Lung (tissue), 12 donors: ENCODE measurements around the gene NHLH1. TPM values are rescaled to one million over a fixed set of nuclear protein-coding genes. Genes with fewer than 3 reads are reported as not detected.

Experiments
- ATAC-seq: fragments of 200-7000 bp; cut with Tn5 transposase; one replicate; pipeline ENCODE4 v1.9.1; 2020; ENCODE audit warnings: moderate number of reproducible peaks; ENCODE audit not compliant: insufficient read depth, low FRiP score
- DNase-seq, 3 donors: peaks; one replicate each; pipeline ENCODE4 v3.0.0-alpha.2; 2013 to 2017
- H3K27ac ChIP-seq, 2 donors: one replicate each; pipeline ENCODE4 v1.5.1; 2013; ENCODE audit warnings: mild to moderate bottlenecking in 2 of 2, moderate library complexity in 2 of 2, control low read depth in 1 of 2, inconsistent platforms in 1 of 2, low read depth in 1 of 2, low read length in 1 of 2
- H3K27me3 ChIP-seq, 3 donors: one replicate each; pipeline ENCODE4 v1.5.1; 2013; ENCODE audit warnings: low read length in 2 of 3; ENCODE audit not compliant: control insufficient read depth in 3 of 3, insufficient read depth in 3 of 3
- H3K36me3 ChIP-seq, 4 donors: one replicate each; pipeline ENCODE4 v1.5.1; 2013; ENCODE audit warnings: low read length in 4 of 4, mild to moderate bottlenecking in 1 of 4, moderate library complexity in 1 of 4; ENCODE audit not compliant: control insufficient read depth in 4 of 4, insufficient read depth in 4 of 4
- H3K4me1 ChIP-seq, 5 donors: one replicate each; pipeline ENCODE4 v1.5.1; 2013; ENCODE audit warnings: low read length in 5 of 5, mild to moderate bottlenecking in 2 of 5, moderate library complexity in 1 of 5; ENCODE audit not compliant: control insufficient read depth in 5 of 5, insufficient read depth in 5 of 5
- H3K4me3 ChIP-seq: one replicate; pipeline ENCODE4 v1.5.1; 2013; ENCODE audit warnings: mild to moderate bottlenecking, control low read depth, moderate library complexity
- H3K9ac ChIP-seq, 2 donors: one replicate each; pipeline ENCODE4 v1.5.1; 2013; ENCODE audit warnings: low read length in 2 of 2, control low read depth in 1 of 2; ENCODE audit not compliant: insufficient read depth in 1 of 2
- H3K9me3 ChIP-seq, 4 donors: one replicate each; pipeline ENCODE4 v1.5.1; 2013; ENCODE audit warnings: low read length in 3 of 4, mild to moderate bottlenecking in 1 of 4, moderate library complexity in 1 of 4; ENCODE audit not compliant: control insufficient read depth in 4 of 4, insufficient read depth in 3 of 4
- WGBS, 2 donors: extraction: QIAGEN DNeasy Blood & Tissue Kit; methylation state at CpG; one replicate each; pipeline ENCODE4 v1.1.7; 2013; 5-methylcytosine and 5-hydroxymethylcytosine counted together
- polyA plus RNA-seq, 2 donors: library from polyadenylated mRNA; stranded (reverse); fragments of 200-250 nt; gene quantifications; one replicate each; pipeline ENCODE4 v1.2.1, GENCODE V29; 2013
- total RNA-seq, 2 donors: library from RNA; depleted of rRNA in 1 of 2; stranded (reverse); fragments of >200 nt in 1 of 2; gene quantifications; one replicate each; pipeline ENCODE4 v1.2.1, GENCODE V29; 2014 to 2021
- TF ChIP-seq, protein P1 (sequence below): IDR thresholded peaks from 2 replicates; pipeline ENCODE4 v1.5.1; 2012; ENCODE audit warnings: mild to moderate bottlenecking; ENCODE audit errors: control extremely low read depth, extremely low read depth
- donor health status: control.
- donor health status: control.
- donor health status: Bipolar disorder and iron deficiency.
- donor health status: healthy.
- donor health status: DM: yes; HTN: yes; CAD: no.

NHLH1 gene
- total and polyA plus RNA-seq, 4 donors: 0.09 to 0.21 (median 0.15) TPM

DNA sequence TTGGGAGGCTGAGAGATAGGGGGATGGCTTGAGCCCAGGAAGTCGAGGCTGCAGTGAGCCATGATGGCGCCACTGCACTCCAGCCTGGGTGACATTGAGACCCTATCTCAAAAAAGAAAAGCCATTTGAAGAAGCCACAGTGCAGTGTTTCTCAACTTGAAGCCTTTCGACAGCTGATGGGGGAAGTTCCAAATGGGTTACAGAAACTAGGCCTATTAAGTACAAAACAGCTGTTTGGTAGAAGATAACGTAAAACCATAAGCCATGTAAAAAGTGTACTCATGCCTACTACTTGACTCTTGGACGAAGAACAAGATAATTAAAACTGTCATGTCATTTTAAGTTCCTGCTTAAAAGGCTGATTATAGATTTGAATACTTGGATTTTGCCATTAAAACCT, 40.5 kb upstream of the NHLH1 start:
- no peak for ATAC-seq
- Histone ChIP-seq H3K4me1 (no peaks in the 10 kb centered on the region), H3K27ac (no peak overlapping the region), H3K27me3 (no peaks in the 10 kb centered on the region), H3K4me3 (no peak overlapping the region), H3K36me3 (peaks cover 28 to 55% (median 47%) of the 10 kb centered on the region in 4 donors), H3K9ac (no peak overlapping the region), H3K9me3 (no peaks in the 10 kb centered on the region)
- WGBS, 2 donors: 86 to 95% methylated on average over 5 of the region's 5 CpGs
- TF ChIP-seq, protein P1, sequence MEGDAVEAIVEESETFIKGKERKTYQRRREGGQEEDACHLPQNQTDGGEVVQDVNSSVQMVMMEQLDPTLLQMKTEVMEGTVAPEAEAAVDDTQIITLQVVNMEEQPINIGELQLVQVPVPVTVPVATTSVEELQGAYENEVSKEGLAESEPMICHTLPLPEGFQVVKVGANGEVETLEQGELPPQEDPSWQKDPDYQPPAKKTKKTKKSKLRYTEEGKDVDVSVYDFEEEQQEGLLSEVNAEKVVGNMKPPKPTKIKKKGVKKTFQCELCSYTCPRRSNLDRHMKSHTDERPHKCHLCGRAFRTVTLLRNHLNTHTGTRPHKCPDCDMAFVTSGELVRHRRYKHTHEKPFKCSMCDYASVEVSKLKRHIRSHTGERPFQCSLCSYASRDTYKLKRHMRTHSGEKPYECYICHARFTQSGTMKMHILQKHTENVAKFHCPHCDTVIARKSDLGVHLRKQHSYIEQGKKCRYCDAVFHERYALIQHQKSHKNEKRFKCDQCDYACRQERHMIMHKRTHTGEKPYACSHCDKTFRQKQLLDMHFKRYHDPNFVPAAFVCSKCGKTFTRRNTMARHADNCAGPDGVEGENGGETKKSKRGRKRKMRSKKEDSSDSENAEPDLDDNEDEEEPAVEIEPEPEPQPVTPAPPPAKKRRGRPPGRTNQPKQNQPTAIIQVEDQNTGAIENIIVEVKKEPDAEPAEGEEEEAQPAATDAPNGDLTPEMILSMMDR: no peak
- DNase-seq: no peak

DNA sequence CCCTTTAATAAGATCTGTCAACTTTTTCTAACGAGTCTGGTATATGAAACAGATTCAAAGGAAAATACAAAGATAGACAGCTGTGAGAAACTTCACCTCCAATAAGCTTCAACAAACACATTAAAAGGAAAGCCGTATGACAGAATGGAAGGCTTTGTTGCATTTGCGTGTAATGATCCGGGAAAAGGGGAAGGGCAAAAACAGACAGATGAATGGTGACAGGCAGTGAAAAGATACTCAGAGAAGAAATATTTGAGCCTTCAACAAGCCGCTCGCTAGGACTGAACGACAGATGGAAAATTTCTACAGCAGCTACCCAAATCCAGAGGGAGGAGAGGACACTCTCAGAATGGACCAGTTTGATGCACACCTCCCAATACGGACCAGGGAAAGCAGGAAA, 38.7 kb upstream of the NHLH1 start:
- H3K9ac ChIP-seq: no peak overlapping the region
- WGBS, 2 donors: 77 to 82% methylated on average over 8 of the region's 8 CpGs
- ATAC-seq: no peak
- H3K27ac ChIP-seq: no peak overlapping the region
- no peaks in the 10 kb centered on the region for H3K4me1 ChIP-seq
- no peaks in the 10 kb centered on the region for H3K27me3 ChIP-seq
- H3K4me3 ChIP-seq: no peak overlapping the region
- peaks cover 33 to 54% (median 44%) of the 10 kb centered on the region in 4 donors for H3K36me3 ChIP-seq
- H3K9me3 ChIP-seq: no peaks in the 10 kb centered on the region
- TF ChIP-seq, protein P1: no peak
- no peak for DNase-seq

DNA sequence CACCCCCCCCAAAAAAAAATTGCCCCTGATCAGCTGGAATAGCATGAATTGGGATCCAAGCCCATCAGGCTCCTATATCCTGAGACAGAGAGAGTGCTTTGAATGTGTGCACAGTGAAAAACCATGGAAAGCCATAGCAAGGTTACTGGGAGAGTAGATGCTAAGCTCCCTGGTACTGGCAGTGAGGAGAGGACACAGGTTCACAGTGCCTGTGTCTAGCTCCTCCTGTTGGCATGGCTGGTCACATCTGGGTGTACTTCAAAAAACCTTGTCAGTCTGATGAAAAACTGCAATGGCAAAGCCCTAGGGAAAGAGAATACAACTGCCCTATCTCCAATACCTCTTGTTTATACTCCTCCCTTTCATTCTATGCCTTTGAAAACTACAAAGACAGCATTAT, 36.8 kb upstream of the NHLH1 start:
- H3K4me3 ChIP-seq: no peak overlapping the region
- H3K4me1 ChIP-seq: no peaks in the 10 kb centered on the region
- no peak overlapping the region for H3K9ac ChIP-seq
- ATAC-seq (no peak), DNase-seq (no peak)
- TF ChIP-seq, protein P1: no peak
- no peaks in the 10 kb centered on the region for H3K9me3 ChIP-seq
- no peak overlapping the region for H3K27ac ChIP-seq
- H3K36me3 ChIP-seq: peaks cover 29 to 57% (median 45%) of the 10 kb centered on the region in 4 donors
- no peaks in the 10 kb centered on the region for H3K27me3 ChIP-seq

DNA sequence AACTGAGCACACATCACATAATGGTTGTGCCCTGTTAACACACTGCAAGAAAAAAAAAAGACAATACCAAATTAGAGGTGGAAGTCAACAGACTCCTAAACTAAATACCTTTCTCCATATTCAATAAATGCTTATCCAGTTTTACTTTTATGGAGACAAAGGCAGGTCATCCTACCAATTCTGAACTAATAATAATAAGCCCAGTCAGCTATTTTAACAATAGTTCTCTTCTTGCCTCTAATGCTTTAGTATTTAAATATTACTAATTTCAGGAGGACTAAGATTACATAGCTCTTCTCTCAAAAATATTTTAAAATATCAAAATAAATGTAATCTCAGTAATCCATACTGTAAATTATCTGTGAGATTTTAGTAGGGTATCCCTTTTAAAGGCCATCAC, 34.4 kb upstream of the NHLH1 start:
- TF ChIP-seq, protein P1: no peak
- peaks cover 13 to 50% (median 39%) of the 10 kb centered on the region in 4 donors for H3K36me3 ChIP-seq
- no peak for ATAC-seq

More for the DNA sequence above, 34.4 kb upstream of the NHLH1 start:
- no peak overlapping the region for H3K4me3 ChIP-seq
- H3K9me3 ChIP-seq: no peaks in the 10 kb centered on the region
- no peaks in the 10 kb centered on the region for H3K4me1 ChIP-seq
- DNase-seq: no peak
- no peak overlapping the region for H3K27ac ChIP-seq
- no peak overlapping the region for H3K9ac ChIP-seq
- no peaks in the 10 kb centered on the region for H3K27me3 ChIP-seq
